CD14-positive monocyte (primary cell): ENCODE measurements around the gene YIPF6. TPM values are rescaled to one million over a fixed set of nuclear protein-coding genes. Genes with fewer than 3 reads are reported as not detected.

Experiments
- DNase-seq, 3 donors: peaks; one replicate each; pipeline ENCODE4 v3.0.0-alpha.2; 2011 to 2022
- H2AFZ ChIP-seq: 2 replicates; pipeline ENCODE4 v1.6.0; 2012; ENCODE audit warnings: mild to moderate bottlenecking, low read depth, low read length, inconsistent platforms; ENCODE audit not compliant: insufficient read depth, poor library complexity, severe bottlenecking
- H3K27ac ChIP-seq, 2 donors: 1 replicate in 1 of 2; 2 replicates in 1 of 2; pipeline ENCODE4 v1.5.1; 2012 to 2013; ENCODE audit warnings: low read length in 2 of 2, control low read depth in 1 of 2, inconsistent platforms in 1 of 2, low read depth in 1 of 2, mild to moderate bottlenecking in 1 of 2
- H3K27me3 ChIP-seq, 2 donors: one replicate each; pipeline versions ENCODE4 v1.6.0 to v1.6.1; 2011 to 2013; ENCODE audit warnings: low read length in 2 of 2; ENCODE audit not compliant: control insufficient read depth in 2 of 2, insufficient read depth in 2 of 2
- H3K36me3 ChIP-seq, 2 donors: replicated peaks in 1 of 2; 1 replicate in 1 of 2; 2 replicates in 1 of 2; pipeline versions ENCODE4 v1.5.1 to v1.6.1; 2012 to 2013; ENCODE audit warnings: low read length in 2 of 2, control low read depth in 1 of 2, inconsistent platforms in 1 of 2, mild to moderate bottlenecking in 1 of 2; ENCODE audit not compliant: insufficient read depth in 2 of 2, control insufficient read depth in 1 of 2
- H3K4me1 ChIP-seq, 2 donors: 1 replicate in 1 of 2; 2 replicates in 1 of 2; pipeline versions ENCODE4 v1.5.1 to v1.6.1; 2012 to 2013; ENCODE audit warnings: low read length in 2 of 2, control low read depth in 1 of 2, inconsistent platforms in 1 of 2, mild to moderate bottlenecking in 1 of 2, moderate library complexity in 1 of 2; ENCODE audit not compliant: insufficient read depth in 2 of 2, control insufficient read depth in 1 of 2
- H3K4me2 ChIP-seq: replicated peaks from 2 replicates; pipeline ENCODE3; 2012; ENCODE audit warnings: low read length, moderate library complexity, mild to moderate bottlenecking; ENCODE audit not compliant: poor library complexity, severe bottlenecking; ENCODE audit errors: extremely low read depth
- H3K4me3 ChIP-seq, 3 experiments: fragments of 200-600 bp in 1 of 3; sonication (generic) in 1 of 3; replicated peaks in 1 of 3; 1 replicate in 2 of 3; 2 replicates in 1 of 3; pipeline ENCODE4 v1.5.1; 2011 to 2013; ENCODE audit warnings: low read length in 3 of 3, mild to moderate bottlenecking in 3 of 3, control low read depth in 2 of 3, low read depth in 2 of 3, inconsistent platforms in 1 of 3, moderate library complexity in 1 of 3
- H3K79me2 ChIP-seq: 2 replicates; pipeline ENCODE4 v1.6.0; 2012; ENCODE audit warnings: mild to moderate bottlenecking, control low read depth, inconsistent platforms, low read length, moderate library complexity; ENCODE audit not compliant: insufficient read depth
- H3K9ac ChIP-seq: 2 replicates; pipeline ENCODE4 v1.6.0; 2017; ENCODE audit warnings: low read length, mild to moderate bottlenecking; ENCODE audit not compliant: insufficient read depth, poor library complexity, severe bottlenecking
- H3K9me3 ChIP-seq, 2 donors: replicated peaks in 1 of 2; 1 replicate in 1 of 2; 2 replicates in 1 of 2; pipeline versions ENCODE4 v1.5.1 to v1.6.1; 2012 to 2013; ENCODE audit warnings: low read length in 2 of 2, control low read depth in 1 of 2; ENCODE audit not compliant: control insufficient read depth in 1 of 2, insufficient read depth in 1 of 2
- H4K20me1 ChIP-seq: 2 replicates; pipeline ENCODE4 v1.6.0; 2012; ENCODE audit warnings: mild to moderate bottlenecking, low read length, control low read depth, moderate library complexity; ENCODE audit not compliant: insufficient read depth
- H3K27ac Mint-ChIP-seq, 7 donors: one replicate each; pipeline ENCODE4 v1.8.0; 2020; ENCODE audit warnings: mild to moderate bottlenecking in 7 of 7, mixed read lengths in 7 of 7, moderate library complexity in 6 of 7, inconsistent platforms in 2 of 7
- H3K27me3 Mint-ChIP-seq, 3 donors: one replicate each; pipeline ENCODE4 v1.8.0; 2021 to 2022; ENCODE audit warnings: low read depth in 3 of 3, mild to moderate bottlenecking in 3 of 3, mixed read lengths in 3 of 3, moderate library complexity in 3 of 3, inconsistent platforms in 1 of 3
- H3K36me3 Mint-ChIP-seq, 2 donors: one replicate each; pipeline ENCODE4 v1.8.0; 2020; ENCODE audit warnings: mixed read lengths in 2 of 2, inconsistent platforms in 1 of 2, mild to moderate bottlenecking in 1 of 2
- H3K4me1 Mint-ChIP-seq: one replicate; pipeline ENCODE4 v1.8.0; 2020; ENCODE audit warnings: mild to moderate bottlenecking, mixed read lengths
- H3K4me3 Mint-ChIP-seq, 2 donors: one replicate each; pipeline ENCODE4 v1.8.0; 2020; ENCODE audit warnings: mild to moderate bottlenecking in 2 of 2, mixed read lengths in 2 of 2, moderate library complexity in 1 of 2
- H3K9me3 Mint-ChIP-seq, 7 donors: one replicate each; pipeline ENCODE4 v1.8.0; 2020 to 2022; ENCODE audit warnings: mixed read lengths in 7 of 7, mild to moderate bottlenecking in 6 of 7, moderate library complexity in 6 of 7, inconsistent platforms in 2 of 7
- CTCF ChIP-seq: fragments of 200-600 bp; IDR thresholded peaks from one replicate; pipeline ENCODE4 v1.8.0; 2022; ENCODE audit warnings: antibody characterized with exemption, mild to moderate bottlenecking
- WGBS: methylation state at CpG from one replicate; pipeline ENCODE4 v1.1.5; 2013; ENCODE audit warnings: missing lambda C conversion rate; ENCODE audit not compliant: insufficient coverage; 5-methylcytosine and 5-hydroxymethylcytosine counted together
- intact Hi-C, 2 donors: fragments of 100-400 bp; cut with micrococcal nuclease; formaldehyde crosslinking; loops; one replicate each; pipeline versions ENCODE4 v1.15.0 to v1.15.1; 2023
- polyA plus RNA-seq, 3 donors: library from polyadenylated mRNA; depleted of rRNA in 1 of 3; unstranded in 2 of 3; stranded (reverse) in 1 of 3; fragments of 300-500 nt in 2 of 3; fragments of >200 nt in 1 of 3; fragmentation: Illumina TruSeq in 2 of 3; gene quantifications; 1 replicate in 2 of 3; 2 replicates in 1 of 3; pipeline ENCODE4 v1.2.3, GENCODE V29; 2012 to 2021

The YIPF6 gene
- polyA plus RNA-seq, 3 donors = 3.8 to 23.6 (median 21.0) TPM

- no peak overlapping the region for H3K27ac Mint-ChIP-seq
- Histone ChIP-seq H3K27me3 (no peaks in the 10 kb centered on the region), H3K4me2 (no peak overlapping the region), H3K79me2 (no peaks in the 10 kb centered on the region), H2AFZ (no peak overlapping the region), H3K4me1 (no peaks in the 10 kb centered on the region), H3K27ac (no peak overlapping the region), H4K20me1 (no peaks in the 10 kb centered on the region), H3K9me3 (no peaks in the 10 kb centered on the region), H3K4me3 (no peak overlapping the region), H3K9ac (no peak overlapping the region), H3K36me3 (no peaks in the 10 kb centered on the region)
- DNase-seq = no peak
- H3K36me3 Mint-ChIP-seq = no peaks in the 10 kb centered on the region
- H3K9me3 Mint-ChIP-seq = no peaks in the 10 kb centered on the region
- intact Hi-C loops = no loop called here
- no peak overlapping the region for H3K4me3 Mint-ChIP-seq
- peaks cover 1 to 13% (median 2%) of the 10 kb centered on the region in 3 donors for H3K27me3 Mint-ChIP-seq
- no peak for TF ChIP-seq CTCF
- H3K4me1 Mint-ChIP-seq = no peaks in the 10 kb centered on the region
- 100% methylated on average over 2 of the region's 8 CpGs for WGBS
These were observed 44.2 kb upstream of the YIPF6 start for GRCh38 chrX:68454476-68455150.

- Histone ChIP-seq H4K20me1 (no peaks in the 10 kb centered on the region), H3K27ac (no peak overlapping the region), H3K27me3 (no peaks in the 10 kb centered on the region), H3K4me2 (no peak overlapping the region), H3K9me3 (no peaks in the 10 kb centered on the region), H3K79me2 (no peaks in the 10 kb centered on the region), H3K4me1 (no peaks in the 10 kb centered on the region), H3K9ac (no peak overlapping the region), H2AFZ (no peak overlapping the region), H3K4me3 (no peak overlapping the region), H3K36me3 (no peaks in the 10 kb centered on the region)
- no peaks in the 10 kb centered on the region for H3K4me1 Mint-ChIP-seq
- peaks cover 1 to 13% (median 2%) of the 10 kb centered on the region in 3 donors for H3K27me3 Mint-ChIP-seq
- no peaks in the 10 kb centered on the region for H3K36me3 Mint-ChIP-seq
- no CpG with 5 or more reads among the region's 4 CpGs for WGBS
- DNase-seq = no peak
- H3K4me3 Mint-ChIP-seq = no peak overlapping the region
- no peak overlapping the region for H3K27ac Mint-ChIP-seq
- H3K9me3 Mint-ChIP-seq = no peaks in the 10 kb centered on the region
- intact Hi-C loops = no loop called here
- no peak for TF ChIP-seq CTCF
These were observed 43.7 kb upstream of the YIPF6 start for GRCh38 chrX:68455151-68455510.
